GM19463 (cell line): ENCODE results near the gene RPL29.
"Not testable (repeated sequence)": the region's sequence is repeated elsewhere in the genome, so short reads cannot be mapped to it uniquely, and the experiment has no call there.

ENCODE experiments used
- ATAC-seq: cut with Tn5 transposase; IDR thresholded peaks from one replicate; pipeline ENCODE4 v1.9.1; 2021; ENCODE audit warnings: mild to moderate bottlenecking, moderate library complexity; ENCODE audit not compliant: unreplicated experiment

Gene RPL29

DNA sequence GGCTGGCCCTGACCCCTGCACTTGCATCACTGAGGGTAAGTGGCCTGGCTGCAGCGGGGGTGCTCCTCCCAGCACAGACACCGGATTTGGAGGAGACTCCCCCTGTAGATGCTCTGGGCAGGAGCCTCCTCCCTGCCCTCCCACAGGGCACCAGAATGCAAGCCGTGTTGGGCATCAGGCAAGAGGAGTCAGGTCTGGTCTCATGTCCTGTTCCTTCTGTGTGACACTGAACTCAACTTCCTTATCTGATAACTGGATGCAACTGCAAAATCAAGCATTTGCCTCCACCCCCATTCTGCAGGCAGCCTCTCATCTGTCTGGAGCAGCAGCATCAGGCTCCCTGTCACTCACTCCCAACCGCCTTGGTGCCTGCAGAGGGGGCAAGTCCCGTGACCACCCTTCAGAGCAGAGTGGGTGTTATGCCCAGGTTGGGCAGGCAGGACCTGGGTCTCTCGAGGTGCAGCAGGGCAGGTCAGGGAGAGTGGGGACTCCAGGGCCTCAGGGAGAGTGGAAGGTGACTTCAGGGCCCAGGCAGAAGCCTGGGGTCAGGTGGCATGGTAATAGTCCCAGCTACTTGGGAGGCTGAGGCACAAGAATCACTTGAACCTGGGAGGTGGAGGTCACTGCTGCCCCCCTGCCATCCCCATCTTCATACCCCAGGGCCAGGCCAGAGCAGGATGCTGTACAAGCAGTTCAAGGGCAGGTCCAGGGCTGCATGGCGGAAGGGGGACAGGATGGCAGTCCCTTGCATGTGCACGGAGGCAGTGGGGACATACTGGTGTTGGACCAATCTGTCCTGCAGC lies 10.5 kb upstream of the RPL29 start:
- ATAC-seq = no peak

DNA sequence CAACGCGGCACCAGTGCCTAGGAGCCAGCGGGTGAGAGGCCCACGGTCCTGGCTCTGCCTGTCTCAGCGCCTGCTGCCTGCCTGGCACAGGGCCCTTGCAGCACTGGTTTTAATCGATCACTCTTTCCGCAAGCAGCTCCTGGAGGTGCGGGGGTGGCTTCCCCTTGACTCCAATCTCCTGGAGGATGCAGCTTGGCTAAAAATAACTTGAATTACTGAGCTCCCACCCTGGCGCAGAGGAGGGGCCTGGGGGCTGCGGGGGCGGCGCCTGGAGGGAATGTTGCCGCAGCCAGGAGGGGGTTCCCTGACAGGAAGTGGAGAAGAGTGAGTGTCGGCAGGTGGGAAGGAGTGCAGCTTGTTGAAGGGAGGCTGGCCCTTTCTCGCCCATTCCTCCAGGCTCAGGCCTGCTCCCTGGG lies 9.9 kb upstream of the RPL29 start:
- no peak for ATAC-seq

DNA sequence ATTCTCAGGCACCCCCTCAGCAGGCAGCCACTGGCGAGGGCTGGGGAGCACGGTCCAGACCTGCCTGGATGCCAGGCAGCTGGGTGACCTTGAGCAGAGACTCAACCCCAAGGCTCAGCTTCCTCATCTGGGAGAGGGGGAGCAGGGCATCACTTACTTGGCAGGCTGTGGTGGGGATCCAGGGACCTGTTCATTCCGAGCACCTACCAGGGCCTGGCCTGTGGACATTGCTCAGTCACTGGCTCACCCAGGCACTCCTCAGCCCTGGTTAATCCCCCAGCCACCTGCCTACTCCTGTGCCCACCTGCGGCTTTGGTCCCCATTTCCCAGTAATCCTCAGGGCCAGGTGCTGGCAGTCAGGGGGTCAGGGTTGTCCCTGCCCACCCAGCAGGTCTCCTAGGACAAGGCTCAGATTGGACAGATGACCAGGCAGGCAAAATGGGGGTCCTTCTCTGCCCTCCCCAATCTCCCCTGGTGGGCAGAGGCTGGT lies 9.3 kb upstream of the RPL29 start:
- ATAC-seq = no peak

DNA sequence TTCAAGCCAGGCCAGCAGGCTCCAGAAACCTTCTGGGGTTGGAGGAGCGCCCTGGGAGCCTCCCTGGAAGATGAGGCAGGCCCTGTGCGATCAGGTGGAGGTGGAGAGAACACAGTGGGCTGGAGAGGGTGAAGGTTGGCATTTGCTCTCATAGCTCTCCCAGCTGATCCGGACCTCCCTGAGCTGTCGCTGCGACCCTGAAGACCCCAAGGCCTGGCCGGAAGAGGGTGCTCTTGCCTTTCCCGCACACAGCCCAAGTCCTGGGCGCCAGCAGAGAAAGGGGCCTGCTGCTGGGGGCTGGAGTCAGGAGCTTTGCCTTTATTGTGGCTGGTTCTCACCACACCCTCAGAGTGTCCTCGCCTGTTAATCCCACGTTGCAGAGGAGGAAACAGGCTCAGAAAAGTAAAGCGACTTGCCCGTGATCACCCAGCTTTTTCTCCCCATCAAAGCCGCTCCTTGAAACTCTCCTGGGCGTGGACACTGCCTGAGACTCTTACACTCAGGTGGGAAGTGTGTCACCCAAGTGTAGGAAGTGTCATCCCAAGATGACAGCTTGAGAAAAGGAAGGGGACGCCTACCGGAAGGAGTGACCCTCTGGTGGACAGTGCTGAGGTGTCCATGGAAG lies 8.6 kb upstream of the RPL29 start:
- no peak for ATAC-seq

DNA sequence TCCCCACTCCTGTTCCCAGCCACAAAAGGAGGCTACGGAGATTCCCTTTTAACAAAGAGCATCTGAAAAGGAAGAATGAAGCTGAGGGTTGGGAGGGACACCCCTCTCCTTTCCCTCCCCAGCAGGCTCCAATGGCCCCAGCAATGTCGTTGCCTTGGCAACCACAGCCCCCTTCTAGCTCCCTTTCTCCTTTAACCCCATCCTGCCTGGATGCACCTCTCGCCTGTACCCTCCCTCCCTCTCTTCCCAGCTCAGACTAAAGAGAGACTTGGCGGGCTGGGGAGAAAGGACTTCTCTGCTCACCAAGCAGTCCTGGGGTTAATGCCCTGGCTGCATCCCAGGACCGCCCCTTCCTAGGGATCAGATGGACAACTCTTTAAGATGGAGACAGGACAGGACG lies 7.1 kb upstream of the RPL29 start:
- no peak for ATAC-seq

DNA sequence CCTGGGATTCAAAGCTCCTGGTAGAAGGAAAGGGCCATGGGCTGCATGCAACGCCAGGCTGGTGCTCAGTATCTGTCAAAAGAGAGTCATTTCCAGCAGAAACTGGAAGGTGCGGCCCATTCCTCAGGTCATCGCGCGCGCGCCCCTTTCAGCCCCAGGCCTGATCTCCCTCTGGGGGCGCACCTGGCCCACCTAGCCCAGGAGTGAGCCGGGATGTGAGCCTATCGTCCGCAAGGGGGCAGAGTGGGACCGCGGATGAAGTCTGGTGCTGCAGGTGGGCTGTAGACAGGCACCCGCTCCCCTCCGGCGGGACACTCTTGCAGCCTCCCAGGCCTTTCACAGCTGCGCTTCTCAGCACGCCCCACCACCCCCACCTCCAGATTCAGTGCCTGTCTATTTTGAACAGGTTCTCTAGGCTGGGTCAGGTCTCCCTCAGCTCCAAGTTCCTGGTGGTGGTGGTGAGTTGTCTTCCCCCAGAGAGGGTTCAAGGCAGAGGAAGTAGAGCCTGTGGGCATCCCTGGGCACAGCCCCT lies 5.8 kb upstream of the RPL29 start:
- ATAC-seq = peak; percentile 76

DNA sequence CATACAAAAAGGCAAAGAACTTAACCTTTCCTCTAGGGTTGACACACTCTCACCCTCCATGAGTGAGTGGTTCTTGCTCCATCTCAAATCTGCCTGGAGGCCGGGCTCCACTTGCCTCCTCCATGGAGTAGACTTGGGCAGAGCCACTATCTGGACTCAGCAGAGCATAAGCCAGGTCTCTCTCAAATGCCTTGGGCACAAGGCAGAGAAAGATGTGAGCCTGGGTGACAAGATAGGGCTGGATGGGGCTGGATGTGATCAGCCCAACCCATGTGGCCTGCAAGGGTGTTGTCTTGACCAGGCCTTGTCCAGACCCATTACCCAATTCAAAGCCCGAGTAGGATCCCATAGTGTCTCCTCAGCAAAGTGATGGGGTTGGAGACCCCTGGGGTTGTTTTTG lies 4.2 kb upstream of the RPL29 start:
- no peak for ATAC-seq

DNA sequence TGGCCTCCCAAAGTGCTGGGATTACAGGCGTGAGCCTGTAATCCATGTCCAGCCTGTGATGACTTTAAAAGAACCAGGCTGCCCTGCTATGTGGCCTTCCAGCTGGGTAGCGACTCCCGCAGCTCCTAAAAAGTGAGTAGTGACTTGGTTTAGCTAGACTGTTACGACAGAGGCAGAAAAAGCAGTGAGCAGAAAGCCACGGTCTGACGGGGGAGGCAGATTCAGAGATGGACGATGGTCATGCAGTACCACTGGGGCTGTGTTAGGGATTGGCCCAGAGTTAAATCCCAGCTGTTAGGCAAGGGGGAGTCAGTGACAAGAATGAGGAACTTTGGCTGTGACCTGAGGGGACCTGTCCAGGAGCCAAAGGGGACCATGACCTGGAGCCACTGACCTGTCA lies 3.1 kb upstream of the RPL29 start:
- ATAC-seq = no peak

DNA sequence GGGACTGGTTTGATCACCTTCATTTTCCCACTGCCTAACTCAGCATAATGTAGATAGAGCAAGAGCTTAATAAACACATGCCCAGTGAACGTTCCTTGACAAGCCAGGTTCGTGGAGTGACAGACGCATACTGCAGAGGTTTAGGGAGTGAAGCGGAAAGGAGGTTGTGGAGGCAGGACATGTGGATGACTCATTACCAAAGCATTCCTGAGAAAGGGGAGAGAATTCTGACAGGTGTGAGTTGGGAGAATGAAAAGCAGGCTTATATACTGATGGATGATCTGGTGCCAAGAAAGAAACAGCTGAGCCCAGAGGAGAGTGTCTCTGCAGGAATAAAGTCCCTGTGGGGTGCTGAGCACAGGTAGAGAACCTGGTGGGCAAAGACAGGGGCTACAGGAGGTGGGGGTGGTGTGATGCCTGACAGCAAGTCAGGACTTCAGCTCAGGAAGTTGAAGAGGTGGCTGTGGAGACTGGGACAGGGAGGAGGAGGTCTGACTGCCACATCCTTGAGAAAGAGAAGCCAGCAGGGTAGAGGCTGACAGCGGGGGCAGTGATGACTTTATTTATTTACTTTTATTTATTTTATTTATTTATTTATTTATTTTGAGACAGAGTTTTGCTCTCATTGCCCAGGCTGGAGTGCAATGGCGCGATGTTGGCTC lies 2.4 kb upstream of the RPL29 start:
- no peak for ATAC-seq

DNA sequence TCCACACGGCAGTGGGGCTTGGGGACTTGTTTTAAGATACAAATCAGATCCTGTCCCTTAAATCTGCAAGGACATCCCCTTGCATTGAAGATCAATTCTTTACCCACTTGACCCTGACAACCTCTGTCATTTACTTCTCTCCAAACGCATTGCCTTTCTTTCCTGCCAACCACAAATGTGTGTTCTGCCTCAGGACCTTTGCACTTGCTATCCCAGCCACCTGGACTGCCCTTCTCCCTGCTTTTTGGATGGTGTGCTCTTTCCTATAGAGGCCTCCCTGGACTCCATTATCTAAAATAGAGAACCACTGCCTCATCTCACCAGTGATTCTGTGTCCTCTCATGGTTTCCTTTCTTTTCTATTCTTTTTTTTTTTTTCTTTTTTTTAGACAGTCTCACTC lies 1.5 kb upstream of the RPL29 start:
- ATAC-seq = no peak

DNA sequence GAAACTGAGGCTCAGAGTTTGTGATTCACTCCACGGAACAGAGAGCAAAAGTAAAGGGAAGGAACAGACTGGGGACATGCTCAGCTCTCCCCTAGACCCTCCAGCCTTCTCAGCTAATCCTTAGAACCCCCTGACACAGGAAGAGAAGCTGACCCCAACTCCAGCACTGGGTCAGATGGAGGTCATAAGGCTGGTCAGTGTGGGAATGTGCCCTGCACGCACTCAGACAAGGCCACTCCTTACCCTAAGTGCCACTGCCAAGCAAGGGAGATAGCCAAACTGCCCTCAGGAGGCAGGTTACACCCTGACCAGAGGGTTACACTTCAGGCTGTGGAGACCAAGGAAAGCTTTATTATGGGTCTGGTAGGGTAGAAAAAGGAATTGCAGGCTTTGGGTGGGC lies 1.2 kb downstream of the RPL29 start:
- no peak for ATAC-seq

DNA sequence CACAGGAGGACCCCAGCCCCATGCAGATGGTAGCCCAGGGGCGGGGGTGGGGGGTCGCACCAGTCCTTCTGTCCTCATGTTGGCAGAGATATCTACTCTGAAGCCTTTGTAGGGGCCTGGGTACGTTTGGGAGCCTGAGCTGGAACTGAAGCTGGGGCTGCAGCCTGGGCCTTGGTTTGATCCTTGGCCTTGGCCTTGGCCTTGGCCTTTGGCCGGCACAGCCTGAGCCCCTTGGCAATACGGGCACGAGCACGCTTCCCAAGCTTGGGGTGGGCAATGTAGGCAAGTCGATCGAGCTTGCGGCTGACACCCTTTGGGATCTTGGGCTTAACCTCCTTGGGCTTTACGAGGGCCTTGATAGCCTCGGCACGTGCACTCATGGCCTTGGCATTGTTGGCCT lies 2.0 kb downstream of the RPL29 start:
- ATAC-seq = not testable (repeated sequence)

DNA sequence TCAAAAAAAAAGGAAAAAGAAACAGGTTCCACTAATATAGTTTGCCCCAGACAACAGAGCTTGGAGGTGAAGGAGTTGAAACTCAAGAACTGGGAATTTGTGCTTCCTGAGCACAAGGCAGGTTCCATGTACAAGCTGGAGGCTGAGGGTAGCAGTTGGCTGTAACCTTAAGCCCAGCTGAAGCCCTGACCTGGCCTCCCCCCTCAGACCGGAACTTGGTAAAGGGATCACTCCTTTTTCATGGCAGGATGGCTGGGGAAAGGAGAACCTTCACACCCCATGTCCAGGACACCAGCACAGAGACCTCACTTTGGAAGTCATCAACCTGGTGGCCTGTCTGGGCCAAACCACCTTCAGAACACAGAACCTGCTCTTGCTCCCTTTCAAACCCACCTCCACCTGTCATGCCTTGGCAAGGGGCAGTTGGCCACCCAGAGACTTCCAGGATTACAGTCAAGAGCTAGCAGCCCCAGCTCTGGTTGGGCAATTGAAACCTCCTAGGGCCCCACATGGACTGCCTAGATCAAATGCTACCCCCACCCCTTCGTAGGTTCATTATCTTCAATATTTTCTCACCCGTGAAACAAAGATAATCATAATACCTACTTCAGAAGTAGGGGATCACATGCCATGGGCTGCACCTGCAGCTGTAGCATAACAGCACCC lies 3.5 kb downstream of the RPL29 start:
- no peak for ATAC-seq

DNA sequence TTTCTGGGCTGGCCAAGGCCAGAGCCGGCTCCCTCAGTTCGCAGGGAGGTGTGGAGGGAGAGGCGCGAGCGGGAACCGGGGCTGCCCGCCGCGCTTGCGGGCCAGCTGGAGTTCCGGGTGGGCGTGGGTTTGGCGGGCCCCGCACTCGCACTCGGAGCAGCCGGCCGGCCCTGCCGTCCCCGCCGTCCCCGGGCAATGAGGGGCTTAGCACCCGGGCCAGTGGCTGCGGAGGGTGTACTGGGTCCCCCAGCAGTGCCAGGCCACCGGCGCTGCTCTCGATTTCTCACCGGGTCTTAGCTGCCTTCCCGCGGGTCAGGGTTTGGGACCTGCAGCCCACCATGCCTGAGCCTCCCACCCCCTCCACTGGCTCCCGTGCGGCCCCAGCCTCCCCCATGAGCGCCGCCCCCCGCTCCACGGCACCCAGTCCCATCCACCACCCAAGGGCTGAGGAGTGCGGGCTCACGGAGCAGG lies 5.2 kb downstream of the RPL29 start:
- not testable (repeated sequence) for ATAC-seq

DNA sequence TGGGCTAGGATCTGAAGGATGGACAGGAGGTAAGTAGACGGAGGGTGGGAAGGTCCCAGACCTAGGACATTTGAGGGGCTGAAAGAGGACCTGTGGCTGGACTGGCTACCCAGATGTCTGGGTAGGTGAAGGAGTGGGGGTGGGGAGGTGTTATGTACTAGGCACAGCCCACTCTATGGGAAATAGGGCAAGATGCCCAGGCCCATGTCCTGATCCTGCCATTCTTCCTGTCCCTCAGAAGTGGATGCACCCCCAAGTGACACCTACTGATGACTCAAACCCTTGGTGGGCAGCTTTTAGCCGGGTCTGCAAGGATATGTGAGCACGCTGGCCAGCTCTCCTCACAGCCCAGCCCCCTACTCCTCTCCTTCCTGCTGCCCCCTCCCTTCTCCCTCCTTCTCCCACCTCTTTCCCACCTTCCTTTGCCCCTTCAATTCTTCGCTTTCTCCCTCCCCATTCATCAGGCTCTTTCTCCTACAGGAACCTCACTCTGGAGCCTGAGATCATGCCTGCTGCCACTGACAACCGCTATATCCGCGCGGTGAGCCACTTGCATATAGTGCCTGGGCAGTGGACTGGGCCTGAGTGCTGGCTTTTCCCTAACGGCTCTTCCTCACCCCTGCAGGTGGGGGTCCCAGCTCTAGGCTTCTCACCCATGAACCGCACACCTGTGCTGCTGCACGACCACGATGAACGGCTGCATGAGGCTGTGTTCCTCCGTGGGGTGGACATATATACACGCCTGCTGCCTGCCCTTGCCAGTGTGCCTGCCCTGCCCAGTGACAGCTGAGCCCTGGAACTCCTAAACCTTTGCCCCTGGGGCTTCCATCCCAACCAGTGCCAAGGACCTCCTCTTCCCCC lies 7.2 kb downstream of the RPL29 start:
- ATAC-seq = no peak

DNA sequence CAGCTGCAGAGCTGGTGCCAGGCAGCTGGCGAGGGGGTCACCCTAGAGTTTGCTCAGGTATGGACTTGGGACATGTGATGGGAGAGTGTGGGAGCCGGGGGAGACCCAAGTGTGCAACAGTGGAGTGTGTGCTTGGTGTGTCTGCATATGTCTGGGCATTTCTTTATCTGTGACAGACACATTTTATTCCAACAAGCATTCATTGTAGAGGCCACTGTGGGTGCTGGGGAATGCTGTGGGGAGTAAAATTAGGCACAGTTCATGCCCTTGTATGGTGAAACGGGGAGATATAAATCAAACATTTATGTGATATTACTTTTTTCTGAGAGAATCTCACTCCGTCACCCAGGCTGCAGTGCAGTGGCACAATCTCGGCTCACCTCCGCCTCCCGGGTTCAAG lies 8.1 kb downstream of the RPL29 start:
- ATAC-seq = no peak

DNA sequence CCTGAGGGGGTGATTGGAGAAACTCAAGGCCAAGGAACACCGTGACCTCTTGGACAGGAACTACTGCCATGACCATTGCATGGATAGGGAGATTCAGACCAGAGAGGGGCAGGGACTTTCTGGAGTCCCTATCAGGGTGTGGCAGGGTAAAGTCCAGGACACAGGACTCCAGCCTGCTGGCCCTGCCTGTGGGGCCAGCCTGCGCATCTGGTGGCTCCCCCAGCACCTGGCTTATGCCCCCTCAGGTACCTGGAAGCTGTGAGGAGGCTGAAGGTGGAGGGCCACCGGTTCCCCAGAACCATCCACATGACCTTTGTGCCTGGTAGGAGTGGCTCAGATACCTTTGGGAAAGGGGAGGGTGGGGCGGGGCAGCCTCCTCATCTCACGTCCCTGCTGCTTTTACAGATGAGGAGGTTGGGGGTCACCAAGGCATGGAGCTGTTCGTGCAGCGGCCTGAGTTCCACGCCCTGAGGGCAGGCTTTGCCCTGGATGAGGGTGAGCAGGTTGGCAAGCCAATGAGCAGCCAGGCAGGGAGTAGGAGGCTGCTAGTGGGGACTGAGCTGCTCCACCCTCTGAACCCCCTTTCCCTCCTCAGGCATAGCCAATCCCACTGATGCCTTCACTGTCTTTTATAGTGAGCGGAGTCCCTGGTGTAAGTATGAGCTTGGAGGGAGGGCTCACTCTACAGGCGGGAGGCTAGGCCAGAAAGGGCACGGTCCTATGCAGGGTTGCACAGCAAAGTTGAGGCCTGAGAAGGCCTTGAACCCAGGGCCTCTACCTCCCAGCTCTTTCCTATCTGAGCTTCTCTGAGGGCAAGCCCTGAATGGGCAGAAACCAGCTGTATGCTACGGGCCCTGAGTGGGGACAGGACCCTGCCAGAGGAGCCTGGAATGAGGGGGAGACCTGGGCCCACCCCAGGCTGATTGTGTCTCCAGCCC lies 9.4 kb downstream of the RPL29 start:
- ATAC-seq = no peak

DNA sequence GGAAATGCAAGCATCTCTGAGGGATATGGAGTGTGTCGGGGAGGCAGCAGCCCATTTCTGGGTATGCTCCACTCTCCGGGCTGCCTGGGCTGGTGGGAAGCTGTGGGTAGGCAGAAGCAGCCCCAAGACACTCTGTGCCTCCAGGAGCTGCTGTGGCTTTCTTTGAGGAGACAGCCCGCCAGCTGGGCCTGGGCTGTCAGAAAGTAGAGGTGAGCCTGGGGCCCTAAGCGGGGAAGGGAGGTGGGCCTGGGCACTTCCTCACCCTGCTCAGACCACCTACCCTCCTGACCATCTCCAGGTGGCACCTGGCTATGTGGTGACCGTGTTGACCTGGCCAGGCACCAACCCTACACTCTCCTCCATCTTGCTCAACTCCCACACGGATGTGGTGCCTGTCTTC lies 10.6 kb downstream of the RPL29 start:
- no peak for ATAC-seq

DNA sequence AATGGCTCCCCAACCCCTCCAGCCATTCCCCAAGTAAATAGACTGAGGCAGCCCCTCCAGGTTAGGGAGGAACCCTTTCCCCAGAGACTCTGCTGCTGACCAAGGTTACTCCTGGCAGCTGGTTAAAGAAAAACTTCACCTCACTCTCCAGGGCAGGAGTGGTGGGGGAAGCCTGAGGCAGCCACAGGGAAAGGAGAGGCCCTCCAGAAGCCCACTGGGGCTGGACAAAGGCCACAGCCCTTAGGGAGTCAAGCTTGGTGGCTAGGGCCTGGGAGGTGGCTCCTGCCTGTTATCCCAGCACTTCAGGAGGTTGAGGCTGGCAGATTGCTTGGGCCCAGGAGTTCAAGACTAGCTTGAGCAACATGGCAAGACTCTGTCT lies 11.4 kb downstream of the RPL29 start:
- no peak for ATAC-seq
